Pulmonary artery endothelial cell (primary cell): ENCODE data around the gene TLE7. TPM values are rescaled to one million over a fixed set of nuclear protein-coding genes. Genes with fewer than 3 reads are reported as not detected.

Source experiments
- DNase-seq: peaks from one replicate; pipeline ENCODE4 v3.0.0-alpha.2; 2011; ENCODE audit warnings: low read depth, low spot score
- total RNA-seq: library from RNA; depleted of rRNA; stranded (reverse); fragments of >200 nt; gene quantifications from 2 replicates; pipeline ENCODE4 v1.2.3, GENCODE V29; 2014

TLE7 gene
- total RNA-seq, 1 donor from 2014 or later = not detected

- DNase-seq = no peak
Measured at GRCh38 chr16:71448274-71448866, 6.5 kb upstream of the TLE7 start.

GRCh38 chr16:71443714-71444113 lies 1.9 kb upstream of the TLE7 start:
- DNase-seq = no peak

DNA sequence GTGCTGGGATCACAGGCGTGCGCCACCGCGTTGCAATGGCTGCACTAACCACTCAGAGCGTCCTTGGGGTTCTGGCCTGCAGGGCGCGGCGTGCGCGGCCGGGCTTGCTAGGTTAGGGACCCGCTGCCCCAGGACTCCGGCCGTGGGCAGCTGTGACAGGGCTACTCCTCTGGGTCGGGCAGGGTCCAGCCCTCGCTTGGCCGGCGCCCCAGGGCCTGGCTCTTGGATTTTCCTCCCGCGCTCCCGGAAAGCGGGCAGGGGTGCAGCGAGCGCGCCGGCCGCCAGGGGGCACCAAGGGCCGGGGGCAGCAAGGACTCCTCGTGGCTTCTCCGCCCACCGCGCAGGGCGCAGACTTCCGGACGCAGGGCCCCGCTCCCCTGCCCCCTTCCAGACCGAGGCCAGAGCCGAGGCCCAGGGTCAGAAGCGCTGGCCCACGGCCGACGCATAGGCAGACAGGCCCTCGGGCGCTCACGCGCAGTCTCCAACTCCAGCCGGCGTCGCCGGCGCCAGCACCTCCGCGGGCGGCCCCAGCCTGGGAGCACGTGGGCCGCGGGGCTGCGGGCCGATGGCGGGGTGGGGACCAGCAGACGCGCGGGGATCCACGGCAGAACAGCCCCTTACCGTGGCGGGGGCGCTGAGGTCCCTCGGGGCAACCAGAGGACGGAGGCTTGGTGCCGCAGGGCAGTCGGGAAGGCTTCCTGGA lies 355 bp downstream of the TLE7 start:
- DNase-seq = no peak

- no peak for DNase-seq
Measured at GRCh38 chr16:71440669-71441347, 1.0 kb downstream of the TLE7 start.

DNA sequence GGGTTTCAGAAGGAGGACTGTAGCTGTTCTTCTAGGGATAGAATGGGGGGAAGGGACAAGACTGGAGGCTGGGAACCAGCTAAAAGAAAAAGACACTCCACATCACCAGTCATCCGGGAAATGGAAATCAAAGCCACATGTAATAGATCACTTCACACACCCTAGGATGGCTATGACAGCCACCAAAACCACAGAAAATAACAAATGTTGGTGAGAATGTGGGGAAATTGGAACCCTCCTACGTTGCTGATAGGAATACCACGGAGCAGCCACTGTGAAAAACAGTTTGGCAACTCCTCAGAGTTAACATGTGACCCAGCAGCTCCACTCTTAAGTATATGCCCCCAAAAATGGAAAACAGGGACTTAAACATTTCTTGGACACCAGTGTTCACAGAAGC lies 2.3 kb downstream of the TLE7 start:
- no peak for DNase-seq

DNA sequence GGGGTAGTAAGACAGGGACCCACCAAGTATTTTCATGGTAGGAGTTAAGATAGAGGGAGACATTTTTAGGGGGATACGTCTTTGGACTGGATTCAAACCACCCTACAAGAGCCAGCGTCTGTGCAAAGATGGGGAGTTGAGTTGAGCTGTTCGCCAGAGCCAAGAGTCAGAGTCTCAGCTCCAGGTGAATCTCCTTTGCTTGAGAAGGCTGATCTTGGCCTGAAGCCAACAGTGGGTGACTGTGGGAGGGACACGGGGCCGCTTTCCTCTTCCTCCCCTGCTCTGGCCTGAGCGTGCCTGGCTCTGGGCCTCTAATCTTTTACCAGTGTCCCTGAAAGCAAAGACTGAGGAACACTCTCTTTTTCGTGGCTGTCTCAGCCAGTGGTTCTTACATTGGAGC lies 5.4 kb downstream of the TLE7 start:
- DNase-seq = no peak

- no peak for DNase-seq
Measured at GRCh38 chr16:71432906-71433305, 8.9 kb downstream of the TLE7 start.

- DNase-seq = no peak
Measured at GRCh38 chr16:71431991-71432390, 9.9 kb downstream of the TLE7 start.

DNA sequence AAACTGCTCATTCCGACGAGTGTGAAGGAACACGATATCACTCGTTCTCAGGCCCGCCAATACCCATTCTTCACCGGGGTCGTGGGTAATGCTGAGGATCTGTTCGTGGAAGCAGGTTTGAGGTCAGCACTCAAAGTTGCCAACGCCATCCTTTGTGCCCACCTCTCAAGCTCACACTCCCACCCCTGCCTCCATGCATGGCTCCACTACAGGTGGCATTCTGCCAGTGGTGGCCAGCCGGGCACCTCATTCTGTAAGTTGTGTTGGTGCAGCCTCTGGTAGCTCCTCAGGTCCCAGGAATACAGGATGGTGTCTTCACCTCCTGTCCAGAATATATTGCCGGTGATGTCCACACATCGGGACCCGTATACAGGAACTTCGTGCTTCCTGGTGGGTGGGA lies 10.7 kb downstream of the TLE7 start:
- no peak for DNase-seq

DNA sequence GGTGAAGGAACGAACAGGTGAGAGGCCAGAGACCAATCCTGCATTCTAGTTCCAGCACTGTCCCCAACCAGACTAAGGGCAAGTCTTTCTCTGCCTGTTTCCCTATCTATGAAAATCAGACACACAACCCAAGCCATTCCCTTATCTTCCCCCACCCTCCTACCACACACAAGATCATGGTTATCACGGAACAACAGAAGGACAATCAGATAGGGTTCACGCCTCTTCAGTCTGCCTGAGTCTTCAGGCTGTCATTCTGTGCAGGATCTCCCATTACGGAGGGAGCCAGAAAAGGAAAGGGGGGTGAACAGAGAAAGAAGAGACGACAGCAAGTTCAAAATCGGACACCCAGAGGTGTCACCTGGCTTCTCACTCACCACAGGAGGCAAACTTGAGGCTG lies 11.1 kb downstream of the TLE7 start:
- DNase-seq = no peak

- no peak for DNase-seq
Measured at GRCh38 chr16:71429581-71429980, 12.3 kb downstream of the TLE7 start.

DNA sequence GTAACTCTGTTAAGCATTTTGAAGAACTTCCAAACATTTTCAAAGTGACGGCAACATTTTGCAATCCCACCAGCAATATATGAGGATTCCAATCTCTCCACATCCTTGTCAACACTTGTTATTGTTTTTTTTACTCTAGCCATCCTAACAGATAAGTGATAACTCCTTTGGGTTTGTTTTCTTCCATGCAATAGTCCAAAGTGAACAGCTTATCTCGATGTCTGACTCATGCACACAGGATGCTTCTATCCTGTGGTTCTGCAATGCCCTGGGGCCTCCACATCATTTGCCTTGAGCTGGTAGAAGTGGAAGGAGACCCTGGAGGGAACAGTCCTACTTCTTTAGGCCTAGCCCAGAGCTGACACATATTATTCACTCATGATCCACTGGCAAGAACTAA lies 13.0 kb downstream of the TLE7 start:
- DNase-seq = no peak

DNA sequence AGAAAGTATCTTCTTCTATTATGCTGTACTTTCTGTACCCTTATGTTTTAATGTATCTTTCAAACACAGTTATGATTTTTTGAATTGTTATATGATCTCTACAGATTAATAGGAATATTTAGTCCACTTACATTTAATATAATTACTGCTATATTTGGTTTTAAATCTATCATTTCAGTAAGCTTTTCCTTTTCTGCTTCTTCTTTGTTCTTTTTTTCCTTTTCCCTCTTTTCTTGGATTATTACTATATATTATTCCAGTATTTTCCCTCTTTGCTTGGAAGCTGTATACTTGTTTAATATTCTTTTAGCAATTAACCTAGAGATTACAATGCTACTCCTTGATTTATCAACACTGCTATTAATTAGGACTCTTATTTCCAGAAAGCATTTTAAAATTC lies 13.5 kb downstream of the TLE7 start:
- no peak for DNase-seq

DNA sequence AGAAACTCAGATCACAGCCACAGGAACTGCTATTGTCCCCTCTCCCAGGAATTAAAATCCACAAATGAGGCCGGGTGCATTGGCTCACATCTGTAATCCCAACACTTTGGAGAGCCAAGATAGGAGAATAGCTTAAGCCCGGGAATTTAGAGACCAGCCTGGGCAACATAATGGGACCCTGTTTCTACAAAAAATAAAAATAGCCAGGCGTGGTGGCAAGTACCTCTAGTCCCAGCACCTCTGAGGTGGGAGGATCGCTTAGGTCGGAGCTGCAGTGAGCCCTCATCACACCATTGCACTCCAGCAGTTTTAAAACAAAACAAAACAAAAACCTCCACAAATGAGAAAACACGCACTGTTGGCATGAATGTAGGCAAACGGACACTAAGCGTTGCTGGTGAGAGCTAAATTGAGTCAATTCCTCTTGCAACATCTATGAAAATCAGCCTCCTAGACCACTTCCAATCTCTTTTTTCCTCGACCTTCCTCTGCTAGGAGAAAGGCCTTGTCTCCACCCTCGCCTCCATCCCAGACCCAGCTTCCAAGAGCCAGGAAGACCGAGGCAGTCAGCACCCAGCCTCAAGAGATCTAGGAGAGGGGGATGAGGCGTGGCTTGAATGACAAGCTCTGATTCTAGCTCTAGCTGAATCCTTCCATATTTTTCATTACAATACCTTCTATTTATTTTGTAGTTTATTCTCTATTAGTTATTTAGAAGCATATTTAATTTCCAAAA lies 14.8 kb downstream of the TLE7 start:
- no peak for DNase-seq

DNA sequence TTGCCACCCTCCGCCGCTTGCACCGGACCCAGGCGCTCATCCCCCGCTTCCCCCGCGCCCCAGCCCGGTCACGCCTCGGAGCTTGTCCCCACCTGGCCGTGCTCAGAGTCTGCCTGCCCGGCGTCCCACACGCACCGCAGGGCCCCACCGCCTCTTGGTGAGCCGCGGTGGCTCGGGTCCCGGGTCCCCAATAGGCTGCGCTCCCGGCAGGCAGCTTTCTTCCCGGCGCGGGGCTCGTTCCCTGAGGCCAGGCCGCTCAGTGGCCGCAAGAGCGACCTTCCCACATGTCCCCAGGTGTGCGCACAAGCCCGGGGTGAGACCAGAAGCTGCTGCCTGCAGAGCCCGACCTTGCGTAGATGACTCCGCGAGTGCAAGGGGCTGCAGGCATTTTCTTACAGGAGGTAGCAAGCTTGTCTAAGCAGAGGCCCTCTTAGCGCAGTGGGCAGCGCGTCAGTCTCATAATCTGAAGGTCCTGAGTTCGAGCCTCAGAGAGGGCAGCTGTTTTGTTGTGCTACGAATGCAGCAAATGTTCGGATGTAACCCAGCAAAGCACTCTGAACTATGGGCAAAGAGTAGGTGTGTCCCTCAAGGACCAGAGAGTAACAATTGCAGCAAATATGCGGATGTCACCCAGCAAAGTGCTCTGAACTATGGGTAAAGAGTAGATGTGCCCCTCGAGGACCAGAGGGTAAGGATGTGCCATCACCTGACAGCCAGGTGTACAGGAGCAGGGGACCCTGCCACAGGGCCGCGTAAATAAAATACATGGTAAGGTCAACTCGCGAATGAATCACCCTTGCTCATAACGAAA lies 15.6 kb downstream of the TLE7 start:
- DNase-seq = no peak

DNA sequence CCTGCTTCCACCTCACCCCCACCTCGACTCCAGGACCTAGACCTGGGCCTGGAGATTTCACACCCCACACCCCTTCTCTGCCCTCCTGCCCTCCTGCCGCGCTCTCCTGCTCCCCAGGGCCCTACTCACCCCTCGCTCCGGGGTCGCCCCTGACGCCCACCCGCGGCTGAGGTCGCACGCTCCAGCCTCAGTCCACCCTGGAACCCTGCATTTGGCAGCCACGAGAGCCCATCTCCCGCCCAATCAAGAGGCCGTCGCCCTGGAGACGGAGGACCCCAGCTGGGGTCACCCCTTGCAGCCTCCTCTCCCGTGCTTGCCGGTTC lies 16.1 kb downstream of the TLE7 start:
- no peak for DNase-seq

DNA sequence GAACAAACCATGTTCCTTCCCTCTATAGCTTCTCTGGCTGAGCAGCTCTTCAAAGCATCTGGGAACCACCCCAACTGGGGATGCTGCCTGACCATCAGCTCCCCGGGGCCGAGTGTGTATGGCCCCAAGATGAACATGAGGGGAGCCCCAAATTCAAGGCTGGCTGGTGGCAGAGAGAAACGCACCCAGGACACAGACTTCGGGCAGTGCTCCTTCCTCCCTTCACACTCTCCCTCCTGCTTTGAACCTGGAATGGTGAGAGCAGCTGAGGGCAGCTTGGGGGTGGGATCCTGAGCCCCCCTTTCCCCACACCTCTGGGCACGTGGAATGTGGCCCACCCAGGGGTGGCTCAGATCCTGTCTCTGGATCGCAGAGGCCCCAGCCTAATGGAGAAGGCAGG lies 17.2 kb downstream of the TLE7 start:
- DNase-seq = no peak

- DNase-seq = no peak
Measured at GRCh38 chr16:71423865-71424264, 18.0 kb downstream of the TLE7 start.

DNA sequence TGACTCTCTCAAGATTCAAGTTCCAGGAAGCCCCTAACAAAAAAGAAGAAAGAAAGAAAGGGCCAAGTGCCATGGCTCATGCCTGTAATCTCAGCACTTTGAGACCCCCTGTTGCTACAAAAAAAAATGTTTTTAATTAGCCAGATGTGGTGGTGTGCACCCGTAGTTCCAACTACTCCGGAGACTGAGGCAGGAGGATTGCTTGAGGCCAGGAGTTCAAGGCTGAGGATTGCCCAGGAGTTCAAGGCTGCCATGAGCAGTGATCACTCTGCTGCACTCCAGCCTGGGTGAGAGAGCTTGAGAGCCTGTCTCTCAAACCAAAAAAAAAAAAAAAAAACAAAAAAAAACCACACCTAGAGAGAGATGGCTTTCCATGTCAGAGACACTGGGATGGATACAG lies 18.8 kb downstream of the TLE7 start:
- DNase-seq = no peak

GRCh38 chr16:71421911-71422310 lies 19.9 kb downstream of the TLE7 start:
- DNase-seq = no peak

DNA sequence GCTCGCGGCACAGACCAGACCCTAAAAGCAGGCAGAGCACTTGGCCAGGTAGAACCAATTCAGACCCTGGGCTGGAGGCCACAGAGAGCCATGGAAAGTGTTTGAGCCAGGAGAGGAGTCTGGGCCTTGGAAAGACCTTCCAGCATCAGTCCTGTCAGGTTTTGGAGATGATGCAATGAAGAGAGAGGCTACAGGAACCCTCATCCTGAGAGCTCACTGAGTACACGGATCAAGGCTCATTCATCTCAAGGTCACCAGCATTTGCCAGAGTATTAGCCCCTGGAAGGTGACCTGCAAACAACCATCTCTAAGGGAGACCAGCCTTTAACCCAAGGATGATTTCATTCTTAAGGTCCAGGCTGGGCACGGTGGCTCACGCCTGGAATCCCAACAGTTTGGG lies 27.8 kb downstream of the TLE7 start:
- DNase-seq = no peak

DNA sequence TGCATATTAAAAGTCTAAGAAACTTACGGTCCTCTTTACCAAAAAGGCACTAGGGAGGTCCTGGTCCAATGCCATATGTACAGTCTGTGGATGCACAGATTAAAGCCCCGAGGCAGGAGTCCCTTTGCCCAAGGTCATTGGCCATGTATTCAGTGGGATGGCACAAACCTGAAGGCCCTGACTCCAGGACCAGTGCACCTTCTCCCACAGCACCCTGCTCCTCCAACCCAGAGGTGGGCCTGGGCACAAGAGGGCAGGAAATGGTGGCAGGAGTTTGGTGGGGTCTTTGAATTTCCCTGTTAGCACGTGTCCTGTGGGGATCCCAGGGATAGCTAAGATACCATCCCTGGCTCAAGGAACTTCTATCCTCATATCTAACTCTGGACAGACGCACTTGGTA lies 28.5 kb downstream of the TLE7 start:
- DNase-seq = no peak
